ENCODE data around the gene SCN3B. TPM values are rescaled to one million over a fixed set of nuclear protein-coding genes. Genes with fewer than 3 reads are reported as not detected.

SCN3B gene
- total and polyA plus RNA-seq, 2 experiments from 2014 or later = 0.30 to 1.8 TPM

DNA sequence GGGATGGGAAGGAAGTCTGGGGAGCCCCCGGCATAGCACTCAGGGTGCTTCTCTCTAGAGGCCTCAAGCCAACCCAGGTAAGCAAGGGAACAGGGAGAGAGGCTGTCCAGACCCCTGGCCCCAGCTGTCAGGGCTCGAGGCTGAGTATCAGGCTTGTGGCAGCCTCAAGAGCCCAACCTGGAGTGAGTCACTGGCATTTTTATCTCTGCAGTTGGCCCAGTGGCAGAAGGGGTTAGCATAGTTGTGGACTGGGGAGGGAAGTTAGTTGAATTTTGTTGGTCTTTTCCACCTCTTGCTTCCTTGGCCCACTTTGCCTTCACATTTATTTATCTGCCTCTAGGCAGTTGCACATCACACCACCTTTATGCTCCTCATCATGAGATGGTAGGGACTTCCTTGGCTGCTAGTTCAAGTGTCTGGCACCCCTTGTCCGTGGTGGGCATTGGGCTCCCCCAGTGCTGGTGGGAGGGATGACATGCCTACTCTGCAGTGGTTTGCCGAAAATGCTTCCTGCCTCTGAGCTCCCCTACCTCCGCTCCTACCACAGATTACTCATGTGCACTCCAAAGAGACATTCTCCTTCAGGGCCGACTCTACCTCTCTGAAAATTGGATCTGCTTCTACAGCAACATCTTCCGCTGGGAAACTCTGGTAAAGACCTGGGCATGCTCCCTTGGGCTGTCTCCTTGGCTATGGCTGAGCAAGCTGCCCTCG lies 60.1 kb downstream of the SCN3B start:
- no peaks in the 10 kb centered on the region for H3K79me2 ChIP-seq
- TF ChIP-seq, protein P1, sequence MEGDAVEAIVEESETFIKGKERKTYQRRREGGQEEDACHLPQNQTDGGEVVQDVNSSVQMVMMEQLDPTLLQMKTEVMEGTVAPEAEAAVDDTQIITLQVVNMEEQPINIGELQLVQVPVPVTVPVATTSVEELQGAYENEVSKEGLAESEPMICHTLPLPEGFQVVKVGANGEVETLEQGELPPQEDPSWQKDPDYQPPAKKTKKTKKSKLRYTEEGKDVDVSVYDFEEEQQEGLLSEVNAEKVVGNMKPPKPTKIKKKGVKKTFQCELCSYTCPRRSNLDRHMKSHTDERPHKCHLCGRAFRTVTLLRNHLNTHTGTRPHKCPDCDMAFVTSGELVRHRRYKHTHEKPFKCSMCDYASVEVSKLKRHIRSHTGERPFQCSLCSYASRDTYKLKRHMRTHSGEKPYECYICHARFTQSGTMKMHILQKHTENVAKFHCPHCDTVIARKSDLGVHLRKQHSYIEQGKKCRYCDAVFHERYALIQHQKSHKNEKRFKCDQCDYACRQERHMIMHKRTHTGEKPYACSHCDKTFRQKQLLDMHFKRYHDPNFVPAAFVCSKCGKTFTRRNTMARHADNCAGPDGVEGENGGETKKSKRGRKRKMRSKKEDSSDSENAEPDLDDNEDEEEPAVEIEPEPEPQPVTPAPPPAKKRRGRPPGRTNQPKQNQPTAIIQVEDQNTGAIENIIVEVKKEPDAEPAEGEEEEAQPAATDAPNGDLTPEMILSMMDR (IDR thresholded peaks at IDR 0.05; ENCODE audit: poor library complexity) = no peak
- TF ChIP-seq EZH2phosphoT487 (IDR thresholded peaks at IDR 0.05; ENCODE audit: low read depth, severe bottlenecking, unreplicated experiment) = no peak
- no peak for TF ChIP-seq EZH2 (IDR thresholded peaks at IDR 0.05; ENCODE audit: borderline replicate concordance)
- H2AFZ ChIP-seq = no peak overlapping the region
- no peaks in the 10 kb centered on the region for H3K36me3 ChIP-seq (replicated peaks; ENCODE audit: insufficient read depth, low read depth)
- WGBS (ENCODE audit: low lambda C conversion rate, missing lambda C conversion rate) = 91% methylated on average over 8 of the region's 8 CpGs
- H3K4me1 ChIP-seq (ENCODE audit: insufficient read depth) = peaks cover 13% of the 10 kb centered on the region
- no peak overlapping the region for H3K4me2 ChIP-seq
- H3K9me3 ChIP-seq (ENCODE audit: low read depth) = no peaks in the 10 kb centered on the region
- no peaks in the 10 kb centered on the region for H4K20me1 ChIP-seq (ENCODE audit: insufficient read depth, poor library complexity, severe bottlenecking)
- no peak overlapping the region for H3K27ac ChIP-seq
- H3K4me3 ChIP-seq = no peak overlapping the region
- H3K27me3 ChIP-seq = no peaks in the 10 kb centered on the region
- no peak for DNase-seq (ENCODE audit: low spot score)
- no peaks in the 10 kb centered on the region for H3K9me2 ChIP-seq (replicated peaks; ENCODE audit: insufficient read depth)

DNA sequence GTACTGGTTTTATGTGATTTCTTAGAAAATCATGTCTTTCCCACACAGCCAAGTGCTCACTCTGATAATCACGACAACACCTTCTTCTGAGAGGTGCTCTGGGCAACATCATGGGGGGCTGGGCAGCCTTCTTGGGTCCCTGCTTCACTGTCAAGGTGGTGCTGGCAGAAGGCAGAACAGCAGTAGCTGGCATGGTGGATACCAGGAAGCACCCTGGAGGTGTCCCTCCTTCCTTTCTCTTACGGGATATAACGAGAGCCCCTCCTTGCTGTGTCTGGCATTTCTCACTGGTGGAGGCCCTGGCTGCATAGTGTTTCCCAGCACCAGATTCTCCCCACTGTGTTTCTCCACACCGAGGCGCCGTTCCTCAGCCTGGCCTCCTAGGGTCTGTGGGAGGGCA lies 60.9 kb downstream of the SCN3B start:
- Histone ChIP-seq H3K27me3 (no peaks in the 10 kb centered on the region), H3K9me3 (ENCODE audit: low read depth) (no peaks in the 10 kb centered on the region), H3K4me1 (ENCODE audit: insufficient read depth) (peaks cover 18% of the 10 kb centered on the region), H3K36me3 (replicated peaks; ENCODE audit: insufficient read depth, low read depth) (no peaks in the 10 kb centered on the region), H4K20me1 (ENCODE audit: insufficient read depth, poor library complexity, severe bottlenecking) (no peaks in the 10 kb centered on the region), H3K4me3 (no peak overlapping the region), H3K79me2 (no peaks in the 10 kb centered on the region), H3K9me2 (replicated peaks; ENCODE audit: insufficient read depth) (no peaks in the 10 kb centered on the region), H3K27ac (no peak overlapping the region), H3K4me2 (no peak overlapping the region), H2AFZ (no peak overlapping the region)
- DNase-seq (ENCODE audit: low spot score) = no peak
- 73% methylated on average over 6 of the region's 6 CpGs for WGBS (ENCODE audit: low lambda C conversion rate, missing lambda C conversion rate)
- no peak for TF ChIP-seq EZH2phosphoT487 (IDR thresholded peaks at IDR 0.05; ENCODE audit: low read depth, severe bottlenecking, unreplicated experiment)
- TF ChIP-seq, protein P1 (IDR thresholded peaks at IDR 0.05; ENCODE audit: poor library complexity) = no peak
- TF ChIP-seq EZH2 (IDR thresholded peaks at IDR 0.05; ENCODE audit: borderline replicate concordance) = no peak

DNA sequence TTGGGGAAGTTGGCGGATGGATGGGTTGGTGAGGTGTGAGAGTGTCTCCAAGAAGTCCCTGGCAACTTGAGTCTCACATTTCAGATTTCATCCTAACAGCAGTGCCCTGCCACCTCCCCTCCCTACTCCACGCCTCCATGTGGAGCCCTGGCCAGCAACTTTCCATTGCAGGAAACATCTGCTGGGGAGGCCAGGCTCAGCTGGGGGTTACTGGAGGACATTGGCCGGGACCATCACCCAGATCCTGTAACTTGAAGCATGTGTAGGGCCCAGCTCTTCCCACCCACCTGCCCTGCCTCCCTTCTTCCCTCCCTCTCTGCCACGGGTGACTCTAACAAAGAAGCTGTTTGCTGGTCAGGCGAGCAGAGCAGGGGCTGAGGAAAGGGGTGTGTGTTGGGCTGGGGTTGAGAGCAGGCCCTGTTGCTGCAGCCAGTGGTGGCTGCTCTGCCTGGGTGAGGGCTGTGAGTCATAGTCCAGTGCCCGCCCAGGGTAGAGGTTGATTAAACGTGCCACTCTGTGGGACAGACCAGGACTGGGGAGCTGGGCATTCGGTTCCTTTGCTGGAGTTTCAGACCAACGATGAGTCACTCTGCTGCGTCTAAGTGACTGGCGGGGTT lies 64.0 kb downstream of the SCN3B start:
- Histone ChIP-seq H3K4me2 (no peak overlapping the region), H3K4me3 (no peak overlapping the region), H3K27ac (peak overlapping the region; percentile 53), H4K20me1 (ENCODE audit: insufficient read depth, poor library complexity, severe bottlenecking) (no peaks in the 10 kb centered on the region), H3K27me3 (no peaks in the 10 kb centered on the region), H2AFZ (no peak overlapping the region), H3K4me1 (ENCODE audit: insufficient read depth) (peaks cover 38% of the 10 kb centered on the region), H3K36me3 (replicated peaks; ENCODE audit: insufficient read depth, low read depth) (no peaks in the 10 kb centered on the region), H3K9me2 (replicated peaks; ENCODE audit: insufficient read depth) (no peaks in the 10 kb centered on the region), H3K79me2 (no peaks in the 10 kb centered on the region), H3K9me3 (ENCODE audit: low read depth) (no peaks in the 10 kb centered on the region)
- TF ChIP-seq, protein P1 (IDR thresholded peaks at IDR 0.05; ENCODE audit: poor library complexity) = no peak
- TF ChIP-seq EZH2phosphoT487 (IDR thresholded peaks at IDR 0.05; ENCODE audit: low read depth, severe bottlenecking, unreplicated experiment) = no peak
- TF ChIP-seq EZH2 (IDR thresholded peaks at IDR 0.05; ENCODE audit: borderline replicate concordance) = no peak
- WGBS (ENCODE audit: low lambda C conversion rate, missing lambda C conversion rate) = 68% methylated on average over 11 of the region's 11 CpGs
- peak; percentile 62 for DNase-seq (ENCODE audit: low spot score)
